Body of pancreas (tissue), 4 donors: Measurements from ENCODE around the gene LDHB.

Source experiments
- CTCF ChIP-seq, 7 experiments: fragments of 450-650 bp in 4 of 7; fragments of 200-600 bp in 3 of 7; sonication (generic) in 3 of 7; IDR thresholded peaks; one replicate each; pipeline ENCODE4 v1.5.1; 2016 to 2019; ENCODE audit warnings: antibody characterized with exemption in 7 of 7
- POLR2A ChIP-seq, 3 donors: fragments of 450-650 bp; IDR thresholded peaks; one replicate each; pipeline ENCODE4 v1.6.1; 2016; ENCODE audit warnings: antibody characterized with exemption in 3 of 3, mild to moderate bottlenecking in 2 of 3

GRCh38 chr12:21704847-21705246 is 47.2 kb upstream of the LDHB start:
- TF ChIP-seq CTCF (IDR thresholded peaks at IDR 0.05) (no peak), POLR2A (IDR thresholded peaks at IDR 0.05) (no peak)
